ENCODE data around the gene CHD9. TPM values are rescaled to one million over a fixed set of nuclear protein-coding genes. Genes with fewer than 3 reads are reported as not detected.

The CHD9 gene
- total and polyA plus RNA-seq, 9 of the 15 experiments (the other 6 are each of a cell fraction or from before 2014, with no cell fraction given): 29.0 to 69.3 (median 40.6) TPM

DNA sequence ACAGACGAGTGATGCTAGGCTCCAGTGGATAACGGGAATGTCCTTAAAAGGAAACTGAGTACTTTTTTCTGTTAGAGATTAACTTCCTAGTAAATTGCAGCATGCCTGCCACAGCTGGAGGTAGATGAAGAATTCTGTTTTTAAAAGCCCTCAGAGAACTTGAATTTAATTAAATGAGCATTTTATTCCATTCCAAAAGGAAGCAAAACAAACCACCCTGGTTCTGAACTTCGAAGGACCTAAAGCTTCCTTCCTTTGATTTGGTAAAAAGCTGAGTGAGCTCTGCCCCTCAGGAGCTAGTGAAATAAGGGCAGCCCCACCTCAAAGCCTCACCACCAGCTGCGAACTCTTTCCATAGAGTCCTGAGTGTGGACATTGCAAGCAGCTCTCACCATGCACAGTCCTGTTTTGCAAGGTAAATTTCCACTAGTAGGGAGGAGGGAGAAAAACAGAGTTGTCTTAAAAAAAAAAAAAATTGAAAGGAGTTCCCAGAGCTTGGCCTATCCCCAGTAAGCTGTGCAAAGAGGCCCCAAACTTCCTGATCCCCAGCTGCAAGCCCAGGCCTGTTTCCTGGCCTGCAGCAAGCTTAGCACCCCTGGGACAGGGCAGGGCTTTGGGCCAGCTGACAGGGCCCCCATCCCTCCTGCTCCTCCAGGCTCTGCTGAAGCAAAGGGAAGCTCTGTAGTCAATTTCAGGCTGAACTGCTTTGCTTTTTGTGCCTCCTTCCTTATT is 13.3 kb upstream of the CHD9 start (continued):
- TF ChIP-seq, protein P1, sequence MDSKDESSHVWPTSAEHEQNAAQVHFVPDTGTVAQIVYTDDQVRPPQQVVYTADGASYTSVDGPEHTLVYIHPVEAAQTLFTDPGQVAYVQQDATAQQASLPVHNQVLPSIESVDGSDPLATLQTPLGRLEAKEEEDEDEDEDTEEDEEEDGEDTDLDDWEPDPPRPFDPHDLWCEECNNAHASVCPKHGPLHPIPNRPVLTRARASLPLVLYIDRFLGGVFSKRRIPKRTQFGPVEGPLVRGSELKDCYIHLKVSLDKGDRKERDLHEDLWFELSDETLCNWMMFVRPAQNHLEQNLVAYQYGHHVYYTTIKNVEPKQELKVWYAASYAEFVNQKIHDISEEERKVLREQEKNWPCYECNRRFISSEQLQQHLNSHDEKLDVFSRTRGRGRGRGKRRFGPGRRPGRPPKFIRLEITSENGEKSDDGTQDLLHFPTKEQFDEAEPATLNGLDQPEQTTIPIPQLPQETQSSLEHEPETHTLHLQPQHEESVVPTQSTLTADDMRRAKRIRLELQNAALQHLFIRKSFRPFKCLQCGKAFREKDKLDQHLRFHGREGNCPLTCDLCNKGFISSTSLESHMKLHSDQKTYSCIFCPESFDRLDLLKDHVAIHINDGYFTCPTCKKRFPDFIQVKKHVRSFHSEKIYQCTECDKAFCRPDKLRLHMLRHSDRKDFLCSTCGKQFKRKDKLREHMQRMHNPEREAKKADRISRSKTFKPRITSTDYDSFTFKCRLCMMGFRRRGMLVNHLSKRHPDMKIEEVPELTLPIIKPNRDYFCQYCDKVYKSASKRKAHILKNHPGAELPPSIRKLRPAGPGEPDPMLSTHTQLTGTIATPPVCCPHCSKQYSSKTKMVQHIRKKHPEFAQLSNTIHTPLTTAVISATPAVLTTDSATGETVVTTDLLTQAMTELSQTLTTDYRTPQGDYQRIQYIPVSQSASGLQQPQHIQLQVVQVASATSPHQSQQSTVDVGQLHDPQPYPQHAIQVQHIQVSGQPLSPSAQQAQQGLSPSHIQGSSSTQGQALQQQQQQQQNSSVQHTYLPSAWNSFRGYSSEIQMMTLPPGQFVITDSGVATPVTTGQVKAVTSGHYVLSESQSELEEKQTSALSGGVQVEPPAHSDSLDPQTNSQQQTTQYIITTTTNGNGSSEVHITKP (IDR thresholded peaks at IDR 0.05; ENCODE audit: partially characterized antibody): no peak
- TF ChIP-seq ZNF134 (CRISPR knock-in tag; conservative IDR thresholded peaks at IDR 0.05) (no peak), BCLAF1 (IDR thresholded peaks at IDR 0.05; ENCODE audit: borderline replicate concordance in 1 of 2, control insufficient read depth in 1 of 2, low read depth in 2 of 2, low read length in 1 of 2) (no peak), NR2C2 (CRISPR knock-in tag; IDR thresholded peaks at IDR 0.05) (no peak), NR2C2 (tag; IDR thresholded peaks at IDR 0.05) (no peak)
